ENCODE data around the gene PTPRG.

Gene PTPRG

DNA sequence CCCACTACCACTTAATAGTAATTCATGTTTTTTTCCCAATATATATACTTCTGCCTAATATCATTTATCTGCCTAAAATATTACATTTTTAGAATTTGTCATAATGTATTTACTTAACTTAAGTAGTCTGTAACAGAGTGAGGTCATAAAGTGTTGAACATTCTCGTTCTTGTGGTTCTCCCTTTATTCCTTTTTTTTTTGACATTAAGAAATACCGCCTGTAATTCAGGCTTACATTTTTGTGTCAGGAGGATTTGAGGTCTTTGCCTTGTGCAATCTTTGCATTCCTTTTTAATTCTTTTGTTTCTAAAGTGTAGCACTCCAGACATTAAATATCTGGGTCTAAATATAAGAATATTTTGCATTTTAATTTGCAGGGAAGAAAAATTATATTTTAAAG is 315.4 kb downstream of the PTPRG start:
- DNase-seq, result no peak

DNA sequence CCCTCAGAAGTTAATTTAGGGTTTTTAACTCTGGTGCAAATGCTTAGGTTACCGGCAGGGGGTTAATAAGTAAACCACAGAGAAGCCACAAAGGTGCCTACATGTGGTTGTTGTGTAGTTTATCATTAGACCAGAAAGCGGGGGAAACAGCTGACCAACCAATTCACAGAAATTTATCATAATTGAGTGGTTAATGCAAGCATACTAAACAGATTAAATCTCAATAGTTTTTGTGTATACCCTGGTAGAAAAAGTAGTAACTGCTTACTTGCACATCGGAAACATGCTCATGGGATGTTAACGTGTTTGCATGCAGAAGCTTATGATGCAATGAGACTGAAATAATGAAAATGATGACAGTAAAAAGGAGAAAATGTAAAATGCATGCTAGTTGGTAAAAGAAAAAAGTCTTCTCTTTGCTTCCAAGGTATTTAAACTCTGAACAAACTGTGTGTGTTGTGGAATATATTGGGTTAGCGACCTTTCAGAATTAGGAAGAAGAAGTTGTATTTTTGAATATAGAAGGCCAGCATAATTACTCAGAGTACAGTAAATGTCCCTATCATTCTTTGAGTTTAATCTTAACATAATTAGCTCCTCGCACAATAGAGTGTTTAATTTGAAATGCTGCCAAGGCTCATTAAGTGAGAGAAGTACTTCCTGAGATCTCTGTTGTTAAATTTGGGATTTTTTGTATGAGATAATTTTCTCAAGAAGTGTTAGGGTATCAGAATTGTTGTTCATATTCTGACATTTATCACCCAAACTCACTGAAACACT is 316.2 kb downstream of the PTPRG start:
- no peak for DNase-seq

DNA sequence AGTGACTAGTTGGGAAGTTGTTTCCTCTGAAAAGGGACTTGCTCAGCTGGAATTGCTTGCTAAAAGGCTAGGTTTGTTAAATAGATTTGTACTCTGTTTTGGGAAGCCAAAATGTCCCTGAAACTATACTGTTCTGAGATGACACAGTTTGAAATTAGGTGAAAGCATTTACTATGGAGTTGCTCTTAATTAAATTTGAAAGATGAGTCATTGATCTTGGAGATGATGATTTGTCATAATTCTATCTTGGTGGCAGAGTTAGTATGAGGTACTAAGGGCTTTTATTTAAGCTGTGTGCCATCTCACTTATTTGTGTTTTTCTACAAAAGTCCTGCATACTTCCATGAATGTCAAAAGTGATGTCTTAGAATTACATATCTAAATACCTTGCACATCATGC is 320.9 kb downstream of the PTPRG start:
- DNase-seq, result no peak

DNA sequence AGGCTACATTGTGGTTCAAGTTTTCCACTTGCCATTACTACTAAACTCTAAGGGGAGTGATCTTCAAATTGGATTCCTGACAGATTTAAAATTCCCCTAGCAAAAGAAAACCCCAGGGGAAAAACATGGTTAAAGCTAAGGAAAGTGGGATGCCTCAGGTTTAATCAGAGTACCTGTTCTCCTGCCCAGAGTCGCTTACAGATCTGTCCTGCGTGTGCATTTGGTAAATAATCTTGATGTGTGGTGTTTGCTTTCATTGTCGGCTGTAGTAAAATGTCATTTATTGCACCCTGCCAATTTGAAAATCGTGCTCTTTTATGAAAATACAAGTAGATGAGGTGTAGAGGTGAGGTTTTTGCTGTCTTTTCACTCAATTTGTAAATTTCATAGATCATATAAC is 323.4 kb downstream of the PTPRG start:
- DNase-seq, result no peak

- no peak for DNase-seq
Observed at GRCh38 chr3:61885414-61885813, 324.0 kb downstream of the PTPRG start.

- no peak for DNase-seq
Observed at GRCh38 chr3:61887206-61887605, 325.8 kb downstream of the PTPRG start.

- DNase-seq, result no peak
Observed at GRCh38 chr3:61889259-61889658, 327.9 kb downstream of the PTPRG start.

- no peak for DNase-seq
Observed at GRCh38 chr3:61890167-61890566, 328.8 kb downstream of the PTPRG start.

- DNase-seq, result no peak
Observed at GRCh38 chr3:61890586-61890985, 329.2 kb downstream of the PTPRG start.

GRCh38 chr3:61892891-61893290 is 331.5 kb downstream of the PTPRG start:
- no peak for DNase-seq

DNA sequence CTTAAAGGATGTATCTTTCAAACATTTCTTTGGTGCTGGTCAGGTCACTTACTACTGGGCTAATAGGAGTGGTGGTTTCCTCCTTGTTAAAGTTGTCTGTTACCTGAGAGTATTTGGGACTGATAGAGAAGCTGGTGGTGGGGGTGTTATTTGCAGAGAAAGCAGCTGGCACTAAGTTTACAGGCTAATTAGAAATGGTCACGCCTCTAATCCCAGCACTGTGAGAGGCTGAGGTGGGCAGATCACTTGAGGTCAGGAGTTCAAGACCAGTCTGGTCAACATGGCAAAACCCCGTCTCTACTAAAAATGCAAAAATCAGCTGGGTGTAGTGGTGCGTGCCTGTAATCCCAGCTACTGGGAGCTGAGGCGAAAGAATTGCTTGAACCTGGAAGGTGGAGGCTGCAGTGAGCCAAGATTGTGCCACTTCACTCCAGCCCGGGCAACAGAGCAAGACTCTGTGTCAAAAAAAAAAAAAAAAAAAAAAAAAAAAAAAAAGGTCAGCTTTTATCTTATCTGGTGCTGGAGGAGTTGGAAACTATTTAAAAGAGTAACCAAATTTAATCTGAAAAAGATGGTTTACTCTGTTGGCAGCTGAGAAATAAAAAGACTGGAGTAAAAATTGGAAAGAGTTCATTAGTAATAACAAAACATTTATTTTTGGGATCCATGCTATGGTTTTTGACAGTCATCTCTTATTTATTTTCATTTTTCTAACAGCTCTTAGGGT is 332.6 kb downstream of the PTPRG start:
- DNase-seq, result no peak

DNA sequence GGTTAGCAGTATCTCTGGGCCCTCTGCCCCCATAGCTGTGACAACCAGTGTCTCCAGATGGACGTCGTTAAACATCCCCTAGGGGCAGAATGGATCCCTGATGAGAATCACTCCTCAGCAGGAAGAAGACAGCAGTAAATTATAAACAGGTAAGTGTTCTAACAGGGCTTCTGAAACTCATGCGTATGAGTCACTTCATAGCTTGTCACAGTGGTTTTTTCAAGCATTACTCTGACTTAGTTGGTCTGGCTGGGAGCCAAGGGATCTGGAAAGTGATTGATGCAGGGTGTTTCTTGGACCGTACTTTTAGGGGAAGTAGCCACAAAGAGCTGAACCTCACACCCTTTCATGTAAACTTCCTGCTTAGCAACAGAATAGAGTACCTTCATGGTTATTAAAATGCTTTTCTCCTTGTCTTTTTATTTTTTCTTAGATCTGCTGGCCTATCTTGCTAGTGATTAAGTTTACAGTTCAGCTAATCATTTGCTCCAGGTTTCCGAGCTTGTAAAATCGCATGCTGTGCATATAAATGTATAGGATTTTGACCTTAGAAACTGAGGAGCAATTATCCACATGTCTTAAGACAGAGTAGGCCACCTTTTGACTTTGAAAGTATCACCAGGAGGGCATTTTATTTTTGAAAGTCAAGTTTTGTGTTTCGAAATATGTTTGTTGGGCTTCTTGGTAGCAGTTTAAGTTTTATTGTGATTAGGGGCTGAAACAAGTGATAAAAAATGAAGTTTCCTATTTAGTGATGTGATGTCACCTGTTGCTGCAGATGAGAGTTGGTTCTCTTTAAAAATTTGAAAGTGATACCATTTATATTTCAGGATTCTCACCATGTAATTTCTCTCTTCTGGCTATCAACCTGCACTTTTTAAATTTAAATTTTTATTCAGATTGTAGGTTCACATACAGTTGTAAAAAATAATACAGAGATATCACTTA is 333.9 kb downstream of the PTPRG start:
- DNase-seq, result no peak

DNA sequence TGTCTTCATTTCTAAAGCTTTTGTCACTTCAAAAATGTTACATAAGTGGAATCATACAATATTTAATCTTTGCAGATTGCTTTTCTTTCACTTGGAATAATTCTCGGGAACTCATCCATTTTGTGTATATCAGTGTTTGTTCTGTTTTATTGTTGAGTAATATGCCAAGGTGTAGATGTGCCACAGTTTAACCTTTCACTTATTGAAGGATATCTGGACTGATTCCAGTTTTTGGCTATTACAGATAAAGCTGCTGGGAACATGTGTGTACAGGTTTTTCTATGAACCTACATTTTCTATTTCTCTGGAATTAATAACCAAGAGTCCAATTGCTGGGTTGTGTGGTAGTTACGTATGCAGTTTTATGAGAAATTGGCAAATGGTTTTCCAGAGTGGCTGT is 334.9 kb downstream of the PTPRG start:
- DNase-seq, result no peak

DNA sequence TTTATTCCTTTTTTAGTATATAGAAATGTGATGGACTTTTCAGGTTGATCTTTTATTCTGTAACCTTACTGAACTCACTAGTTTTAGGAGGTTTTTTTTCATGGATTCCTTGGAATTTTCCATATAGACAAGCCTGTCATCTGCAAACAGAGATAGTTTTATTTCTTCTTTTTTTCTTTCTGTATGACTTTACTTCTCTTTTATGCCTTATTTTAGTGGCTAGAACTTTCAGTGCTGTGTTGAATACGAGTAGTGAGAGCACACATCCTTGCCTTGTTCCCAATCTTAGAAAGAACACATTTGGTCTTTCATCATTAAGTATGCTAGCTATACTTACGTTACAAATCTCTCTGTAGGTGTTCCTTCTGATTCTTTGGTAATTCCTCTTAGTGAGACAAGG is 336.5 kb downstream of the PTPRG start:
- no peak for DNase-seq

- no peak for DNase-seq
Observed at GRCh38 chr3:61899700-61900462, 338.5 kb downstream of the PTPRG start.

GRCh38 chr3:61901496-61901895 is 340.1 kb downstream of the PTPRG start:
- no peak for DNase-seq

- DNase-seq, result peak; percentile 29
Observed at GRCh38 chr3:61901986-61902385, 340.6 kb downstream of the PTPRG start.

DNA sequence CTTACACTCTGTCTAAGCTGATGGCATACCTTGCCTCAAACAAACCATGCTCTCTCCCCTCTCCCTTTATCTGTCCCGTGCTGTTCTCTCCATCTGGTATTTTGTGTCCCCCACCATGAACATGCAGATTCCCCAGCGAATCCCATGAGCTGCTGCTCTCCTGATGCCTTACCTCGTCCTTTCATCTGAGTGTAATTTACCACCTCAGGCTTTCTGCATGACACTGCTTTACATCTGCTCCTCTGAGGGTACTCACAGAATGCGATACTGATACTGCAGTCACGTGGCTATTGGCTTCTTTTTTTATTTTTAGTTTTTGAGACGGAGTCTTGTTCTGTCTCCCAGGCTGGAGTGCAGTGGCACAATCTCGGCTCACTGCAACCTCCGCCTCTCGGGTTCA is 341.7 kb downstream of the PTPRG start:
- no peak for DNase-seq

- DNase-seq, result no peak
Observed at GRCh38 chr3:61903931-61904657, 342.7 kb downstream of the PTPRG start.

DNA sequence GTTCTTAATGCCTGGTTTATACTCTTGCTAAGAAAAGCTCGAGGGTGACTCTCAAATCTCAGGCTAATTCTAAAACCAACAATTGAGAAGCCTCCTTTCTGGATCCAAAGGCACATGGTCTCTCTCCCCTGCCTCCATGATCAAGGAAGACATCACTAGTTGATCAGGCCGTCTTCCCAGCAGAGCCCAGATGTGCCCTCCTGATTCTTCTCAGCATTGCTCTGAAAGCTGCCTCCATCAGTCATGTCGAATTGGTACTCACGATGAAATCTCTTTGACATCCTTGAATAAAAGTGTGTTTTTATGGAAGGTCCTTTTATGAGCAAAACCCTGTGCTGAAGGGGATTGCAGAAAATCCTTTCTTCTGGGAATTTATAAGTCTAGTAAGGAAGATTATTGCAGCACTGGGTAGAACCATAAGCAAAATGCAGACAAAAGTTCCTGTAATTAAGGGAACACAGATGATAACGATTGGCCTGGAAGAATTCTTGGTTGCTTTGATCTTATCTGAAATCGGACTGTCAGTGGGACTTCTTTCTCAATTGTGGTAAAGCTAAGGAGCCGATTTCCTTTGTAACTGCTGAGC is 345.9 kb downstream of the PTPRG start:
- no peak for DNase-seq

DNA sequence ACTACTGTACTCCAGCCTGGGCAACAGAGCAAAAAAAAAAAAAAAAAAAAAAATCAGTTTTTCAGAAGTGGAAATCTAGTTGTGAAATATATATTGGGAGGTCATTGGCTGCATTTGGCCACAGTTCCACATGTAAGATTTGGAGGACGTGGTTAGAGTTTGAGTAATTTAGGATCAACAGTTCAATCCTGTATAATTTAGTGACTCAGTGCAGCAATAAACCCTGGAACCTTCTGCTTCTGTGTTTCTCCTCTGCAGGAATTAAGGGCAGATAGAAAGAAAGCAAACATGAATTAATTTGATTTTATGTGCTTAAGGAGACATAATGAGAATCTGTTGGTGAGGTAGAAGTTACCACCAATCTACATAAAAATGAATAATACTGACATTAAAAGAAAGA is 347.0 kb downstream of the PTPRG start:
- no peak for DNase-seq

- DNase-seq, result no peak
Observed at GRCh38 chr3:61910732-61911131, 349.4 kb downstream of the PTPRG start.
